HEK293 (cell line): ENCODE results near the gene HES7.
A peak's percentile ranks its signal among the peaks of the same experiment; 100 is the strongest.

Experiments used
- BCL6B ChIP-seq: fragments of 450-650 bp; formaldehyde crosslinking; IDR thresholded peaks from 2 replicates; pipeline ENCODE4 v1.5.1; 2017; ENCODE audit warnings: missing biosample characterization, missing genetic modification characterization
- IKZF3 ChIP-seq: fragments of 450-650 bp; IDR thresholded peaks from 2 replicates; pipeline ENCODE4 v1.5.0; 2018; ENCODE audit warnings: missing biosample characterization, mild to moderate bottlenecking, missing genetic modification characterization, moderate library complexity
- KLF1 ChIP-seq: fragments of 450-650 bp; formaldehyde crosslinking; IDR thresholded peaks from 2 replicates; pipeline ENCODE4 v1.5.1; 2016; ENCODE audit warnings: missing biosample characterization, missing genetic modification characterization
- KLF17 ChIP-seq: fragments of 450-650 bp; formaldehyde crosslinking; IDR thresholded peaks from 2 replicates; pipeline ENCODE4 v1.5.1; 2016; ENCODE audit warnings: missing biosample characterization, missing genetic modification characterization
- MYNN ChIP-seq: fragments of 450-650 bp; formaldehyde crosslinking; IDR thresholded peaks from 2 replicates; pipeline ENCODE4 v1.5.1; 2016; ENCODE audit warnings: missing biosample characterization, missing genetic modification characterization, borderline replicate concordance
- PRDM6 ChIP-seq: fragments of 450-650 bp; formaldehyde crosslinking; IDR thresholded peaks from 2 replicates; pipeline ENCODE4 v1.5.1; 2017; ENCODE audit warnings: missing biosample characterization, missing genetic modification characterization
- SALL2 ChIP-seq: fragments of 450-650 bp; formaldehyde crosslinking; IDR thresholded peaks from 2 replicates; pipeline ENCODE4 v1.5.0; 2017; ENCODE audit warnings: missing biosample characterization, mild to moderate bottlenecking, missing genetic modification characterization, borderline replicate concordance
- SP3 ChIP-seq: fragments of 450-650 bp; formaldehyde crosslinking; IDR thresholded peaks from 2 replicates; pipeline ENCODE4 v1.5.1; 2016; ENCODE audit warnings: missing biosample characterization, missing genetic modification characterization
- ZBTB7A ChIP-seq: fragments of 450-650 bp; formaldehyde crosslinking; IDR thresholded peaks from 2 replicates; pipeline ENCODE4 v1.5.1; 2016; ENCODE audit warnings: low read depth, missing biosample characterization, missing genetic modification characterization
- ZFP37 ChIP-seq: fragments of 450-650 bp; formaldehyde crosslinking; IDR thresholded peaks from 2 replicates; pipeline ENCODE4 v1.5.1; 2016; ENCODE audit warnings: missing biosample characterization, missing genetic modification characterization
- ZFP69B ChIP-seq: fragments of 450-650 bp; formaldehyde crosslinking; IDR thresholded peaks from 2 replicates; pipeline ENCODE4 v1.5.1; 2016; ENCODE audit warnings: missing biosample characterization, missing genetic modification characterization
- ZNF10 ChIP-seq: fragments of 450-650 bp; formaldehyde crosslinking; IDR thresholded peaks from 2 replicates; pipeline ENCODE4 v1.5.1; 2017; ENCODE audit warnings: missing biosample characterization, missing genetic modification characterization
- ZNF169 ChIP-seq: fragments of 450-650 bp; formaldehyde crosslinking; IDR thresholded peaks from 2 replicates; pipeline ENCODE4 v1.5.1; 2016; ENCODE audit warnings: missing biosample characterization, missing genetic modification characterization
- ZNF174 ChIP-seq: fragments of 450-650 bp; formaldehyde crosslinking; IDR thresholded peaks from 2 replicates; pipeline ENCODE4 v1.5.0; 2017; ENCODE audit warnings: missing biosample characterization, mild to moderate bottlenecking, missing genetic modification characterization
- ZNF292 ChIP-seq: fragments of 450-650 bp; formaldehyde crosslinking; IDR thresholded peaks from 2 replicates; pipeline ENCODE4 v1.5.1; 2016; ENCODE audit warnings: low read depth, missing biosample characterization, missing genetic modification characterization, borderline replicate concordance
- ZNF324 ChIP-seq: fragments of 450-650 bp; formaldehyde crosslinking; IDR thresholded peaks from 2 replicates; pipeline ENCODE4 v1.5.1; 2016; ENCODE audit warnings: missing biosample characterization, missing genetic modification characterization
- ZNF398 ChIP-seq: fragments of 450-650 bp; formaldehyde crosslinking; IDR thresholded peaks from 2 replicates; pipeline ENCODE4 v1.5.1; 2017; ENCODE audit warnings: missing biosample characterization, missing genetic modification characterization
- ZNF449 ChIP-seq: fragments of 450-650 bp; formaldehyde crosslinking; IDR thresholded peaks from 2 replicates; pipeline ENCODE4 v1.5.1; 2017; ENCODE audit warnings: missing biosample characterization, mild to moderate bottlenecking, missing genetic modification characterization, moderate library complexity
- ZNF510 ChIP-seq: fragments of 450-650 bp; formaldehyde crosslinking; IDR thresholded peaks from 2 replicates; pipeline ENCODE4 v1.5.1; 2018; ENCODE audit warnings: mild to moderate bottlenecking, missing genetic modification characterization, missing biosample characterization; ENCODE audit not compliant: insufficient replicate concordance
- ZNF513 ChIP-seq: fragments of 450-650 bp; IDR thresholded peaks from 2 replicates; pipeline ENCODE4 v1.5.1; 2018; ENCODE audit warnings: missing biosample characterization, missing genetic modification characterization
- ZNF521 ChIP-seq: fragments of 450-650 bp; formaldehyde crosslinking; IDR thresholded peaks from 2 replicates; pipeline ENCODE4 v1.5.1; 2017; ENCODE audit warnings: missing biosample characterization, mild to moderate bottlenecking, missing genetic modification characterization
- ZNF560 ChIP-seq: fragments of 450-650 bp; formaldehyde crosslinking; IDR thresholded peaks from 2 replicates; pipeline ENCODE4 v1.5.1; 2017; ENCODE audit warnings: missing biosample characterization, missing genetic modification characterization, borderline replicate concordance
- ZNF600 ChIP-seq: fragments of 450-650 bp; formaldehyde crosslinking; IDR thresholded peaks from 2 replicates; pipeline ENCODE4 v1.5.1; 2016; ENCODE audit warnings: missing biosample characterization, missing genetic modification characterization
- ZNF654 ChIP-seq: fragments of 450-650 bp; formaldehyde crosslinking; IDR thresholded peaks from 2 replicates; pipeline ENCODE4 v1.5.1; 2016; ENCODE audit warnings: low read depth, missing biosample characterization, missing genetic modification characterization
- ZSCAN4 ChIP-seq: fragments of 450-650 bp; formaldehyde crosslinking; IDR thresholded peaks from 2 replicates; pipeline ENCODE4 v1.5.1; 2017; ENCODE audit warnings: missing biosample characterization, missing genetic modification characterization
- ZSCAN5A ChIP-seq: fragments of 450-650 bp; formaldehyde crosslinking; IDR thresholded peaks from 2 replicates; pipeline ENCODE4 v1.5.1; 2016; ENCODE audit warnings: missing biosample characterization, missing genetic modification characterization

The HES7 gene

GRCh38 chr17:8138672-8139371, 14.9 kb upstream of the HES7 start (continued):
- TF ChIP-seq KLF1 (tag by site-specific recombination) (peak; percentile 99), ZNF513 (tag by site-specific recombination) (no peak), ZSCAN5A (no peak), SP3 (peak; percentile 86), ZNF654 (peak; percentile 88), ZNF10 (tag by site-specific recombination) (0 out of 2 replicates have a peak, but pooled peaks have one; percentile 64), ZSCAN4 (tag by site-specific recombination) (0 out of 2 replicates have a peak, but pooled peaks have one; percentile 20), ZNF510 (tag by site-specific recombination) (no peak), ZNF324 (tag by site-specific recombination) (peak; percentile 87), ZBTB7A (tag by site-specific recombination) (peak; percentile 96; the same call in 1 of the 2 replicates), ZNF521 (tag by site-specific recombination) (no peak), MYNN (no peak), KLF17 (peak; percentile 91), ZNF398 (no peak), IKZF3 (peak; percentile 100), ZNF169 (tag by site-specific recombination) (no peak), SALL2 (tag by site-specific recombination) (no peak), PRDM6 (tag by site-specific recombination) (peak; percentile 64), ZNF560 (no peak), ZFP37 (tag by site-specific recombination) (peak; percentile 81; the same call in 1 of the 2 replicates), ZNF292 (tag by site-specific recombination) (no peak), ZNF600 (tag by site-specific recombination) (peak; percentile 67), ZFP69B (peak; percentile 59; the same call in 1 of the 2 replicates), ZNF174 (tag by site-specific recombination) (no peak), BCL6B (no peak), ZNF449 (tag by site-specific recombination) (peak; percentile 54; the same call in 1 of the 2 replicates)
